Muscle of back (tissue), 11 donors: ENCODE data around the gene KSR2. TPM values are rescaled to one million over a fixed set of nuclear protein-coding genes. Genes with fewer than 3 reads are reported as not detected.
"Not testable (repeated sequence)": the region's sequence is repeated elsewhere in the genome, so short reads cannot be mapped to it uniquely, and the experiment has no call there.

ENCODE experiments used
- DNase-seq, 3 donors: peaks; one replicate each; pipeline versions ENCODE4 v3.0.0 to v3.0.0-alpha.2; 2013
- polyA plus RNA-seq, 10 donors: library from polyadenylated mRNA; unstranded; fragments of 120-200 nt; gene quantifications; one replicate each; pipeline ENCODE4 v1.2.1, GENCODE V29; 2013; ENCODE audit not compliant: insufficient read length in 10 of 10

KSR2 gene
- polyA plus RNA-seq, 10 donors = 0.01 to 0.04 (median 0.01) TPM; not detected in 5

DNA sequence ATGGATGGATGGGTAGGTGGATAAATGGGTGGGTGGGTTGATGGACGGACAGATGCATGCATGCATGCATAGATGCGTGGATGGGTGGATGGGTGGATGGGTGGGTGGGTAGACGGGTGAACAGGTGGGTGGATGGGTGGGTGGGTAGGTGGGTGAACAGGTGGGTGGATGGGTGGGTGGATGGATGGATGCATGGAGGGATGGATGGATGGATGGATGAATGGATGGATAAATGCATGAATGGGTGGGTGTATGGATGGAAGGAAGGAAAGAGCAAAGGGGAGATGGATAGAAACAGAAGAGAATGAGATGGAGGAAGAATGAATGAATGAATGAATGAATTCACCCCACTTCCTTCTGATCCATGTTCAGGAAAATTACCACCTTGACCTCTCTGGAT, 143.0 kb downstream of the KSR2 start:
- DNase-seq = no peak

DNA sequence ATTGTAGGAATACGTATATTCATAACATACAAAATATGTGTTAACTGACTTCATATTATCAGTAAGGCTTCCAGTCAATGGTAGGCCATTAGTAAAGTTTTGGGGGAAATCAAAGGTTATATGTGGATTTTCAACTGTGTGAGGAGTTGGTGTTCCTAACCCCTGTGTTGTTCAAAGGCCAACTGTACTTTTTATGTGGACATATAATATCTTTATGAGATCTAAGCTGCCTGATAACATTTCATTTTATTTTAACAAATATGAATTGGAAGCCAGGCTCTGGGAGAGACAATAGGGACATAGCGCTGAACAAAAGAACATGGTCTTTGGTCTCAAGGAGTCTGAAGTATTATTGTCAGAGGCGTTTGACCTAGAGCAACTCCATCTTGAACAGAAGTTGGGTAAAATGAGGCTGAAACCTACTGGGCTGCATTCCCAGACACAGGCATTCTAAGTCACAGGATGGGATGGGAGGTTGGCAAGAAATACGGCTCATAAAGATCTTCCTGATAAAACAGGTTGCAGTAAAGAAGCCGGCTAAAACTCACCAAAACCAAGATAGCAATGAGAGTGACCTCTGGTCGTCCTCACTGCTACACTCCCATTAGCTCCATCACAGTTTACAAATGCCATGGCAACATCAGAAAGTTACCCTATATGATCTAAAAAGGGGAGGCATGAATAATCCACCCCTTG, 147.2 kb downstream of the KSR2 start:
- no peak for DNase-seq

DNA sequence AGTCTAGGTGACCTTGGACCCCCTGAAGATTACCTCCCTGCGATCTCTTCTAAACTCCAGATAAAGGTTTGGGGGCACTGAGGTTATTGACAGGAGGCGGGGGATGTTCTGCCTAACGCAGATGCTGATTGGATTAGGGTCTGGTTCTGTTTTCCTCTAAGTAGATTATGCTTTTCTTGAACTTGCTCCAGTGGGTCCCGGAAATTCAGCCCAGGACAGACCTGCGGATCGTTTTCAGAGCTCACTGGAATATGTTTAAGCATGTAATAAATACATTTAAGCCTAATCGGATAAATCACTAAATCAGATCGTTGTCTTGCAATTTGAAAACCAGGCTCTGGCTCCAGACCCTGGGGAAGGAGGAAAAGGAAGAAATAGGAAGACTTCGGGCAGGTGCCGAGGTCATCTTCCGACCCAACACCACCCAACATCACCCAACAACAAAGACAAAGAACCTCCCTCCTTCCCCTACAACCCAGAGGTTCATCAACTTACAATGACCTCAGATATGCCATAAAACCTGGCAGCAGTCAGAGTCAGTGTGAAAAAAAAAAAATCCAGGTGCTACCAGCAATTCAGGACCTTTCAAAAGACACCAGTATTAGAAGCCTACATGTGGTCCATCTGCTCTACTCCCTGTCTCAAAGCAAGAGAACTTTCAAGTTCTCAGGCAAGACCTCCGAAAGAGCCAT, 148.4 kb downstream of the KSR2 start:
- no peak for DNase-seq

DNA sequence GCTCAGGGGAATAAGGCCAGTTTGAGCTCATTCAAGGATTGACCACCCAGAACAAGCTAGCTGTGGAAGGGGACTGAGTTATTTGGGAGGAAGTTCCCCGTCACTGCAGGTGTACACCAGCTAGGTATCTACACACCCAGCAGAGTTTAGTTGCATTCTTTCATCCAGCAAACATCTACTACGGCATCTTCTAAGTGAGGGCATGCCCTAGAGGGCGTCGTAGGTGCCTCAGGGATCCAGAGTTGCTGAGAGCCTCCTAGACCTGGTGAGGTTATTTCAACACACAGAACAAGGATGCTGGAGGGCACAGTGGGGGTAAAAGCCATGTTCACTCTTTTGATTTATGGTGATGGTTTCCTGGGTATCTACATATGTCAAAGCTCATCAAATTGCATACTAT, 149.6 kb downstream of the KSR2 start:
- DNase-seq = no peak

DNA sequence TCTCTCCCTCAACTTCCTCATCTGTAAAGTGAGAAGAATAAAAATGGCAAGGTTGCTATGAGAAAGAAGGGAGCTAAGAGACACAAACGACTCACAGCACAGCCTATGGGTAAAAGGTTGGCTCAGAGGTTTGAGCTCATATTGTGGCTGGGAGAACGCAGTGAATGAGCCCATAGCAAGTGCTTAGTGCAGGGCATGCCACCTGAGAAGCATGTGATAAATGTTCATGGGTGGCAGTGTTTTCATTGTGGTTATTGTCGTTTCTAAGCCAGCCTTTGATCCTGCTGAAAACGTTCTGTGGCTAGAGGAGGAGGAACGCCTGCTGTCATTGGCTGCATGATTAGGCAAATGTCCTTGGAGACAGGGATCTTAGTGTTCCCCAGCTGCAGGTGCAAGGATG, 150.4 kb downstream of the KSR2 start:
- no peak for DNase-seq

DNA sequence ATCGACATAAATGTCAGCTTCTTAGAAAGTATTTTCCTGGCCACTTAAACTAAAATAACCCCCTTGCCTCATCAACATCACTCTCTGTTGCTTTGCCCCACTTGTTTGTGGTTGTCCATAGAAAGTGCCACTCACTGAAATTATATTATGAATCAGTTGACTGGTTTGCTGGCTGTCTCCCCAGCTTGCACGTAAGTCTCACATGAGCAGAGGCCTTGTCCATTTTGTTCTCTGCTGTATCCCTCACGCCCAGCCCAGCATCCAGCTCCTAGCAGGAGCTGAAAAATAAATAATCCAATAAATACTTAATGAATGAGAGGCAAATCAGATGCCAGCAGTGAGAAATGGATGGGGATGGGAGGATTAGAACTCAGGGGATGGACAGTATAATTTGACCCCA, 159.3 kb downstream of the KSR2 start:
- no peak for DNase-seq

DNA sequence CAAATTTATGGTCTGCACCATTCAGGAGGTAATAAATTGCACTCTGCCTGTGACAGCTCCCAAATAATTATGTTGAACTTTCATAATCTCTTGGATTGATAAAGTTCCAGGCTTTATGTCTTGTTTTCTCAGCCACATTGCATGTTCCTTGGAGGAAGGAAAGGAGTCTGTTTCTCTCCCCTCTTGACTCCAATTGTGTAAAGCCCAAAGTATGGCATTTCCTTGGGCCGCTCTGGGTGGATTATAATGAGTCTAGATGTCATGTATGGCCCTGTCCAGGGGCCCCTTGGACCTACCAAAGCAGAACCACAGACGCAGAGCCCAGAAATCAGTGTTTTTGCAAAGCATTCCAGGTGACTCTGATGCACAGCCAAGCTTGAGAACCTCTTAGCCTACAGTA, 160.8 kb downstream of the KSR2 start:
- DNase-seq = no peak

DNA sequence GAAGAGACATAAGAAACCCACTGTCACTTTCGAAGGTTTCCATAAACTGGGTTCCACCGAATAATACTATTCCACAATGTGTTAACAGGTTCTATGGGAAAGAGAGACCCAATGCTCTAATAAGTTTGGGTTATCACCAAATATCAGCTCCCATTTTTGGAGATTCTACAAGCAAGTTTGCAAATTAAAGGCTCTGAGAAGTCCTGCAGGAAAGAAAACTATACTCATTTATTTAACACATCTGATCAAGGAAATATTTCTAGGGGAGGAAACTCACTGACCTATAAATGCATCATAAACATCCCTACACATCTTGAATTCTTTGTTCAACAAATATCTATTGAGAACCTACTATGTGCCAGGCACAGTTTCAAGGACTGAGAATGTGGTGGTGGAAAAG, 161.4 kb downstream of the KSR2 start:
- DNase-seq = no peak

DNA sequence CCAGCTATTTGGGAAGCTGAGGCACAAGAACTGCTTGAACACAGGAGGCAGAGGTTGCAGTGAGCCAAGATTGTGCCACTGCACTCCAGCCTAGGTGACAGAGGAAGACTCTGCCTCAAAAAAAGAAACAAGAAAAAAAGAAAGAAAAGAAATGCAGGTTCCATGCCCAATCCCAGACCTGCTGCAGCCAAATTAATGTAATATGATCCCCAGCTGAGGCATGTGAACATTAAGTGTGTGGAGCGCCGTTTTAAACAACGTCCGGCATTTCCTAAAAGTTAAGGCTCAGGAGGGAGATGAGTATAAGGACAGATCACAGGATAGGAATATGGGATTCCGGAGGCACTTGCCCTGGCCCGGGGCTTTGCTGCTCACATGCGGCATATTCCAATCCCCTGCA, 162.9 kb downstream of the KSR2 start:
- DNase-seq = no peak

DNA sequence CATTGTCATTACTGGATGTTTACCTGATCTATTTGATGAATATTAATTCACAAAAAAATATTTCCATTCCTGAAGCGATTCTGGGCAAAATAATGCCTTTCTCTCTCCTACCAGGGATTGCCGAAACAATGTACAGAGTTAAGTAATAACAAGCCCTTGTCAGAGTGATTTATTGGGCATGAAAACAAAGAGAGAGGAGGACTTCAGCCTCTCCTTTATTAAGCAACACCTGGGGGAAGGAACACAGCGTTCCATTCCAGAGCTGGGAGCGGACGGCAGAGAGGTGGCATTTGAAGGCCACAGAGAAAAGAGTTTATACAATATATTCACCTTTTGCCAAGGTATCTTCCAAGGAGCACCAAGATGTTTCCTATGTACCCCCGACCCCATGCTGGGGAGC, 165.8 kb downstream of the KSR2 start:
- DNase-seq = no peak

DNA sequence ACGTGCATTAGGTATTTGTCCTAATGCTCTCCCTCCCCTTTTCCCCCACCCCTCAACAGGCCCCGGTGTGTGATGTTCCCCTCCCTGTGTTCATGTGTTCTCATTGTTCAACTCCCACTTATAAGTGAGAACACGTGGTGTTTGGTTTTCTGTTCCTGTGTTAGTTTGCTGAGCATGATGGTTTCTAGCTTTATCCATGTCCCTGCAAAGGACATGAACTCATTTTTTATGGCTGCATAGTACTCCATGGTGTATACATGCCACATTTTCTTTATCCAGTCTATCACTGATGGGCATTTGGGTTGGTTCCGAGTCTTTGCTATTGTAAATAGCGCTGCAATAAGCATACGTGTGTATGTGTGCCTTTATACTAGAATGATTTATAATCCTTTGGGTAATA, 168.1 kb downstream of the KSR2 start:
- DNase-seq = not testable (repeated sequence)

DNA sequence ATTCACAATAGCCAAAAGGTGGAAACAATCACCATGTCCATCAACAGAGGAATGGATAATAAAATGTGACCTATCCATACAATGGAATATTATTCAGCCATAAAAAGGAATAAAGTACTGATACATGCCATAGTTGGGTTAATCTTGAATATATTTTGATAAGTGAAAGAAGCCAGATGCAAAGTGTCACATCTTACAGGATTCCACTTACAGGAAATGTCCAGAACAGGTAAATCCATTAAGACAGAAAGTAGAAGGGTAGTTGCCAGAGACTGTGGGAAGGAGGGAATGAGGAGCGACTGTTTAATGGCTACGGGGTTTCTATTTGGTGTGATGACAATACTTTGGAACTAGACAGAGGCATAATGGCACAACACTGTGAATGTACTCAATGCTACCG, 171.6 kb downstream of the KSR2 start:
- no peak for DNase-seq

DNA sequence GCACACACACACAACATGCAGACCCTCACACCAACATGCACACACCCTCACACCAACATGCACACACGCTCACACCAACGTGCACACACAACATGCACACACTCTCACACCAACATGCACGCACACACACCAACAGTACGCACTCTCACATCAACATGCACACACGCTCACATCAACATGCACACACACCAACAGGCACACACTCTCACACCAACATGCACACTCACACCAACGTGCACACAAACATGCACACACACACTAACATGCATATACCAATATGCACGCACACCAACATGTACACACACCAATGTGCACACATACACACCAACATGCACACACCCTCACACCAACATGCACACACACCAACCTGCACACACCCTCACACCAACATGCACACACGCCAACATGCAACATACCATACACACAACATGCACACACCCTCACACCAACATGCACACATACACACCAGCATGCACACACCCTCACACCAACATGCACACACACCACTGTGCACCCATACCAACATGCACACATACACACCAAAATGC, 175.8 kb downstream of the KSR2 start:
- no peak for DNase-seq

DNA sequence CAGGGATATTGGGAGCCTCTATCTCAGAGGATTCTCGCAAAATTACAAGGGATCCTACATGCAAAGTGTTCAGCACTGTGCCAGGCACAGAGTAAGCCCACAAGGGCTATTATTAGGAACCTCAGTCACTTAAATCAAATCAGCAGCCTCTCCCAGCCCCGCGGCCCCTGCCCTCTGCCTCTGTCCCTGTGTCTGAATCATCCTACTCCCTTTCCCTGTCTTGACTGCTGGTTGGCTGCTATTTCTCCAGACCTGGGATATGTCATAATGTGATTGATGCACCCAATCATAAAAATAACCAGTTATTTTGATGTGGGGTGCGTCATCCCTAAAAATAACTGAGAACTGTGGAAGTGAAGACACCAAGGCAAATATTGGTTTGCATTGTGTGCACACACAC, 176.3 kb downstream of the KSR2 start:
- no peak for DNase-seq

DNA sequence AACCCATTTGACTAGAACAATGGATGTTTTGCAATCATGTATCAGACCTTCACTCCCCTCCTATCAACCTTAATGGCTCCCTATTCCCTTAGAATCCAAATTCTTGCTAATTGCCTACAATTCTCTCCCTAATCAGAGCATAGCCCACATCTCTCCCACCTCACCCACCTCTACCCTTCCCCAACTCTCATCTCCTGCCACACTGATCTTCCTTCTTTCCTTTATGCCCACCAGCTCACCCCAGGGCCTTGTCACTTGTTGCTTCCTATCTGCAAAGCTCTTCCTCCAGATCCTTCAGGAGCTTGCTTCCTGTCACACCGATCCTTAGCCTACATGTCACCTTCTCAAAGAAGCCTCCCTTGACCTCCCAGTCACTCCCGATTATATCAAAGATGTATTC, 177.8 kb downstream of the KSR2 start:
- DNase-seq = no peak

DNA sequence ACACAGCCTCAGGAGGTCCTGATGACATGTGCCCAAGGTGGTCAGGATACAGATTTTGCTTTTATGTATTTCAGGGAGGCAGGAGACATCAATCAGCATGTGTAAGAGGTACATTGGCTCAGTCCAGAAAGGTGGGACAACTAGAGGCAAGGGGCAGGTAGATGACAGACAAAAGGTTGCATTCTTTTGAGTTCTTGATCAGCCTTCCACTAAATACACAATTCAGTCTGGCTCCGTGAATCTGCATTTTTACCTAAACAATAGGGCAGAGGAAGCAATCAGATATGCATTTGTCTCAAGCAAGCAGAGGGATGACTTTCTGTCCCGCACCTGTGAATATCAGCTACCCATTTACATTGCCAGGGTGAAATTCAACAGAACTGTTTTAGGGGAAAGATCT, 178.6 kb downstream of the KSR2 start:
- DNase-seq = no peak

DNA sequence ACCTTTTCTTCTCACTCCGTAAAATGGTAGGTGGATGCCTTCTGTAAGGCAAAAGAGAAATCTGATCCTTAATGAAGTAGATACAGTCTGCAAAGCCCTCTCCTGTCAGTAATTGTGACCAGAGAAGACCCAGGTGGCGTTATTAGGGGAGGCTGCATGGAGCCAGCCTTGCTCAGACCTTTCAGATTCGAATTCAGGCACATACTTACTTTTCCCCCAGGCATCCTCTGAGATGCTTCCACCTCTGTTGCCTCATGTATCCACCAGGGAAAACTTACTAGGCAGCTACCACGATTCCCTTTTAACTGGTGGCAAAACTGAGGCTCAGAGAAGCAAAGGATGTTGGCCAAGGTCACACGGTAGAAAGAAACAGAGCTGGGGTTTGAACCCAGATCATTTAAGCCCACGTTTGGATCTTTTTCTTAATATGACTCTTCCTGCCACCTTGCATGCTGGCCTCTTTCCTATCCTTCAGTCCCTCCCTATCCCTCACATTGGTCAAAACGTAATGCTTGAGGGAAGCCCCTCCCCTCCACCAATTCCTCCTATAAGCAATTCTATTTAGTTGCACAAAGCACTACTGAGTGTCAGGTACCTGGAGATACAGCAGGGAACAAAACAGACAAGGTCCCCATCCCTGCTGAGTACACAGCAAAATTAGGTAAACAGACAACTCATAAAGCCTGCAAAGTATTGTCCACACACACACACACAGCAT, 179.4 kb downstream of the KSR2 start:
- no peak for DNase-seq

DNA sequence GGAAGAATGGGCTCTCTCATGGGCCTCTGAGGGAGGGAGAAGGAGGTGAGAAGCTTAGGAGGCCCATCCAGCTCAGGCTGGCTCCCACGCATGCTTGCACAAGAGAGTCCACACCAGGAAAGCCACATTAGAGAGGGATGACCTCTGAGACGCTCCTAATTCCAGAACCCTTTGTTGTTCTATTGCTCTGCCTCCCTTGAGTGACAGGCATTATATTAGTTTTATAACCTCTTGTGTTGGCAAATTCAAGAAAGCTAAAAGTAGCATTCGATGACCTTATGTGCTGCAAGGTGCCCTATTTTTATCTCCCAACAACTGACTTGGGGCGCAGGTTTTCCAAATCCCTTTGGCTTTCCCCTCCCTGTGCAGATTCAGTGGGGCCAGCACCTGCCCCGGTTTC, 190.1 kb downstream of the KSR2 start:
- no peak for DNase-seq

DNA sequence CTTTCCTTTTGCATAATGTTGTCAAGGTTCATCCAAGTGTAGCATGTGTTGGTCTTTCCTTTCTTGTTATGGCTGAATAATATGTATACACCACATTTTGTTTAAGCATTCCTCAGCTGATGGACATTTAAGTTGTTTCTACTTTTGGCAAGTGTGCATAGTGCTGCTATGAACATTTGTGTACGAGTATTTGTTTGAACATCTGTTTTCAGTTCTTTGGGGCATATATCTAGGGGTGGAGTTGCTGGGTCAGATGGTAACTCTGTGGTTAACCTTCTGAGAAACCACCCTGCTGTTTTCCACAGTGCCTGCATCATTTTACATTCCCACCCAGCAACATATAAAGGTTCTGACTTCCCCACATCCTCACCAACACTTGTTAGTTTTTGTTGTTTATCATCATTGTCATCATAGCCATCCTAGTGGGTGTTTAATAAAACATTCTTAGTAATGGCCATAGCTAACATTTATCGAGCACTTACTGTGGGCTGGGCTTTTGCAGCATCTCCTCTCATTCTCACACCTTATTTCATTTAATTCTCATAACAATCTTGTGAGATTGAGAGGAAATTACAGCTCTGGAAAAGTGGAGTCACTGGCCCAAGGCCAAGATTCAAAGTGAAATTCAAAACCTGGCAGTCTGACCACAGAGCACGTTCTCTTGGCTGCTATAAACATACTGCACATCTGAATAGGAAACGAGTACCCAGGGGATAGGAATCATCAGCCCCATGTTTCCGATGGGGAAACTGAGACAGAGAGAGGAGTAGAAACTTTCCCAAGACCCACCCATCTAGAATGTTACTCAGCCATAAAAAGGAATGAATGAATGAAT, 193.6 kb downstream of the KSR2 start:
- DNase-seq = peak in 1 of 3 donors; percentile 20

DNA sequence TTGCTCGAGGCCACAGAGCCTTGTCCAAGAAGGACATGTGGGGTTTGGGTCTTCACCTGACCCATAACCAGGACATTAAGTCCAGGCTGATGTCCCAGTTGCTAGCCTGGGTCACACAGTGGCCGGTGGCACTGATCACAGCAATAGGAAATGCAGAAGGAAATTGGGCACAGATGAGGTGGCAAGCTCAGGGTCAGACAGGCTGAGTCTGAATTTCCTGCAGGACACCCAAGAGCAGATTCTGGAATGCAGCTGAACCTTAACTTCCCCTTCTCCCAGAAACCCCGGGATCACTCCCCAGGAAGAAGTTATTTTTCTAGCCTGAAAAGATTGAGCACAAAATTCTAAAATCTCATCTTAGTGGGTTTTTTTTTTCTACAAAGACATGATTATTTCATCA, 199.9 kb downstream of the KSR2 start:
- no peak for DNase-seq

DNA sequence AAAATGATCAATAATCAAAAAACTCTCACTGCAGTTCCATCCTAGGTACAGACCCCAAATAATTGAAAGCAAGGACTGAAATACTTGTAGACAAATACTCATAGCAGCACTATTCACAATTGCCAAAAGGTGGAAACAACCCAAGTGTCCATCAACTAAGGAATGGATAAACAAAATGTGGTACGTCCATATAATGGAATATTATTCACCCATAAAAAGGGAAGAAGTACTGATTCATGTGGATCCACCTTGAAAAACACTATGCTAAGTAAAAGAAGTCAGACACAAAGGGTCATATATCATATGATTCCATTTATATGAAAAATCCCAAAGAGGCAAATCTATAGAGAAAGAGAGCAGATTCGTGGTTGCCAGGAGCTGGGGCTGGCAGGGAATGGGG, 202.8 kb downstream of the KSR2 start:
- no peak for DNase-seq

DNA sequence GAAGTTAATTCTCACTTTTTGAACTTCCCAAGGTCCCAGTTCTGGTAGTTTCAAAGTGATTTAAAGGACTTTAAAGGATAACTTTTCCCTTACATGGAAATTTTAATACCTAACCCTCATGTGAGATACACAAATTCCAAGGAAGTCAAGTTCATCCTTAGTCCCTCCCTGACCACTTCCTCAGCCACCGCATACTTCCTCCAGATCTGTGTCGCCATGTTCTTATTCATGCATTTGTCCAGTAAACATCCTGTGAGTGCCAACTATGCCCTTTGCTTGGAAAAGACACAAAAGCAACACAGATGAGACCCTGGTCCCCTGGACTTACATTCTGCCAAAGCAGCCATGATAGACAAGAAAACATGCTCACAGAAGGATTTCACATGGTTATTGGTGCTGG, 206.6 kb downstream of the KSR2 start:
- DNase-seq = no peak
